HCT116 (cell line): ENCODE measurements around the gene REG1B.

ENCODE experiments used
- EZH2 ChIP-seq: fragments of 200-600 bp; sonication (generic); IDR thresholded peaks from 2 replicates; pipeline ENCODE4 v1.6.1; 2017; ENCODE audit warnings: antibody characterized with exemption, mixed run types
- SRF ChIP-seq: IDR thresholded peaks from 2 replicates; pipeline ENCODE4 v1.6.1; 2012; ENCODE audit warnings: low read depth
- TF ChIP-seq, protein P1 (sequence below): IDR thresholded peaks from 2 replicates; pipeline ENCODE4 v1.6.1; 2012; ENCODE audit warnings: low read depth

DNA sequence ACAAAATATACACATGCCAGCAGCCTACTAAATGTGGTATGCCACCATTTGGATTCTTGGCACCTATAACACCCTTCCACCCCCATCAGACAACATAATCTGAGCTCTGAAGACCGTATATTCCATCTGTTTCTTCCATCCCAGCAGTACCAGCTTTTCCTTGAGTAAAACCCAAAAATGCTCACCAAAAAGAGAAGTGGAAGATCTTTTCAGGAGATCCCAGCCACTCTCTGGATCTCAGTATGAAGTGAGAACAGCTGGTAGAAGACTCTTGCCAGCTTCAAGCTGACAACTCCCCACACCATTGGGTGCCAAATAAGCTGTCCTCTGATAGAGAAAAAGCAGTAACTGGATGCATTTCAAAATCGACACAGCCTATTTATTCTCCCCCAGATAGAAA lies 22.6 kb downstream of the REG1B start:
- TF ChIP-seq SRF (no peak), EZH2 (no peak)
- TF ChIP-seq, protein P1, sequence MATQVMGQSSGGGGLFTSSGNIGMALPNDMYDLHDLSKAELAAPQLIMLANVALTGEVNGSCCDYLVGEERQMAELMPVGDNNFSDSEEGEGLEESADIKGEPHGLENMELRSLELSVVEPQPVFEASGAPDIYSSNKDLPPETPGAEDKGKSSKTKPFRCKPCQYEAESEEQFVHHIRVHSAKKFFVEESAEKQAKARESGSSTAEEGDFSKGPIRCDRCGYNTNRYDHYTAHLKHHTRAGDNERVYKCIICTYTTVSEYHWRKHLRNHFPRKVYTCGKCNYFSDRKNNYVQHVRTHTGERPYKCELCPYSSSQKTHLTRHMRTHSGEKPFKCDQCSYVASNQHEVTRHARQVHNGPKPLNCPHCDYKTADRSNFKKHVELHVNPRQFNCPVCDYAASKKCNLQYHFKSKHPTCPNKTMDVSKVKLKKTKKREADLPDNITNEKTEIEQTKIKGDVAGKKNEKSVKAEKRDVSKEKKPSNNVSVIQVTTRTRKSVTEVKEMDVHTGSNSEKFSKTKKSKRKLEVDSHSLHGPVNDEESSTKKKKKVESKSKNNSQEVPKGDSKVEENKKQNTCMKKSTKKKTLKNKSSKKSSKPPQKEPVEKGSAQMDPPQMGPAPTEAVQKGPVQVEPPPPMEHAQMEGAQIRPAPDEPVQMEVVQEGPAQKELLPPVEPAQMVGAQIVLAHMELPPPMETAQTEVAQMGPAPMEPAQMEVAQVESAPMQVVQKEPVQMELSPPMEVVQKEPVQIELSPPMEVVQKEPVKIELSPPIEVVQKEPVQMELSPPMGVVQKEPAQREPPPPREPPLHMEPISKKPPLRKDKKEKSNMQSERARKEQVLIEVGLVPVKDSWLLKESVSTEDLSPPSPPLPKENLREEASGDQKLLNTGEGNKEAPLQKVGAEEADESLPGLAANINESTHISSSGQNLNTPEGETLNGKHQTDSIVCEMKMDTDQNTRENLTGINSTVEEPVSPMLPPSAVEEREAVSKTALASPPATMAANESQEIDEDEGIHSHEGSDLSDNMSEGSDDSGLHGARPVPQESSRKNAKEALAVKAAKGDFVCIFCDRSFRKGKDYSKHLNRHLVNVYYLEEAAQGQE = no peak
